Common myeloid progenitor, CD34-positive (primary cell): Measurements from ENCODE around the gene IDH3G.

Experiments
- CTCF ChIA-PET: fragments of 350-600 bp; sonication (Branson Sonifier 250); formaldehyde crosslinking; loops from one replicate; lab custom pipeline; 2021; ENCODE audit warnings: antibody characterized with exemption; lab: Charles Lee
- POLR2A ChIA-PET: fragments of 350-600 bp; sonication (Branson Sonifier 250); formaldehyde crosslinking; loops from one replicate; lab custom pipeline; 2021; ENCODE audit warnings: antibody characterized with exemption; lab: Charles Lee
- DNase-seq, 3 donors: peaks; one replicate each; pipeline versions ENCODE4 v3.0.0 to v3.0.0-alpha.2; 2013
- H3K27ac ChIP-seq, 2 experiments: 1 replicate in 1 of 2; 2 replicates in 1 of 2; pipeline ENCODE4 v1.7.0; 2013; ENCODE audit warnings: inconsistent platforms in 2 of 2, low read length in 2 of 2, mild to moderate bottlenecking in 2 of 2, low read depth in 1 of 2, moderate library complexity in 1 of 2; ENCODE audit not compliant: severe bottlenecking in 2 of 2, insufficient read depth in 1 of 2, poor library complexity in 1 of 2
- H3K27me3 ChIP-seq, 5 experiments: replicated peaks in 2 of 5; 1 replicate in 3 of 5; 2 replicates in 2 of 5; pipeline versions ENCODE4 v1.6.1 to v1.7.0; 2013; ENCODE audit warnings: low read length in 4 of 5, mild to moderate bottlenecking in 2 of 5, moderate library complexity in 2 of 5, inconsistent platforms in 1 of 5; ENCODE audit not compliant: insufficient read depth in 5 of 5, control insufficient read depth in 4 of 5
- H3K36me3 ChIP-seq, 4 experiments: 1 replicate in 2 of 4; 2 replicates in 2 of 4; pipeline versions ENCODE4 v1.6.1 to v1.7.0; 2013; ENCODE audit warnings: low read length in 3 of 4, control low read depth in 1 of 4, mild to moderate bottlenecking in 1 of 4; ENCODE audit not compliant: control insufficient read depth in 4 of 4, insufficient read depth in 4 of 4
- H3K4me1 ChIP-seq, 4 experiments: 1 replicate in 3 of 4; 2 replicates in 1 of 4; pipeline versions ENCODE4 v1.6.1 to v1.7.1; 2013; ENCODE audit warnings: low read length in 3 of 4, mild to moderate bottlenecking in 3 of 4, control low read depth in 1 of 4, inconsistent platforms in 1 of 4, moderate library complexity in 1 of 4; ENCODE audit not compliant: control insufficient read depth in 4 of 4, insufficient read depth in 4 of 4; ENCODE audit errors: control extremely low read depth in 1 of 4
- H3K4me3 ChIP-seq, 7 experiments: 1 replicate in 4 of 7; 2 replicates in 3 of 7; pipeline versions ENCODE4 v1.5.1 to v1.7.0; 2013; ENCODE audit warnings: mild to moderate bottlenecking in 7 of 7, low read length in 6 of 7, moderate library complexity in 6 of 7, inconsistent platforms in 2 of 7, low read depth in 2 of 7, control low read depth in 1 of 7; ENCODE audit not compliant: insufficient read depth in 4 of 7, control insufficient read depth in 1 of 7; ENCODE audit errors: extremely low read depth in 1 of 7
- H3K9me3 ChIP-seq, 5 experiments: 1 replicate in 4 of 5; 2 replicates in 1 of 5; pipeline versions ENCODE4 v1.6.1 to v1.7.1; 2013; ENCODE audit warnings: low read length in 4 of 5, mild to moderate bottlenecking in 2 of 5, inconsistent platforms in 1 of 5, low read depth in 1 of 5, moderate library complexity in 1 of 5; ENCODE audit not compliant: control insufficient read depth in 4 of 5, insufficient read depth in 2 of 5; ENCODE audit errors: control extremely low read depth in 1 of 5
- whole genome bisulfite sequencing: methylation state at CpG from one replicate; pipeline ENCODE4 v1.1.5; 2013; ENCODE audit not compliant: insufficient coverage; 5-methylcytosine and 5-hydroxymethylcytosine counted together

IDH3G gene

DNA sequence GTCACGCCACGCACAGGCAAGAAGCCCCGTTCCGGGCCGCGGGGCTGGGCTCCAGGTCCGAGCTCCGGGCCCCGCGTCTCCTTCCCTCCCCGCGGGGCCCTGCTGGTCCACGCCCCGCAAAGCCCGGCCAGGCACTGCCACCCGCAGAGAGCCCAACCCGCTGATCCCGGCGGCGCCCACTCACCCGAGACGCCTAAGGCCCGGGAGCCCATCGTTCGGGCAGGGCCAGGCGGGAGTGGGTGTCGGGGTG, 35.3 kb upstream of the IDH3G start:
- H3K4me1 ChIP-seq: peaks cover 0 to 22% (median 12%) of the 10 kb centered on the region in 4 experiments
- peaks cover 0 to 26% (median 0%) of the 10 kb centered on the region in 5 experiments for H3K9me3 ChIP-seq
- H3K27me3 ChIP-seq: peaks cover 0 to 82% (median 21%) of the 10 kb centered on the region in 5 experiments
- H3K27ac ChIP-seq: no peak overlapping the region
- POLR2A ChIA-PET: interaction anchor here (0.5 kb wide), 1 partner anchor 145 kb away, joined by 4 read pairs; no protein-coding TSS in a partner anchor
- WGBS: 24% methylated on average over 24 of the region's 27 CpGs
- no peak for DNase-seq
- CTCF ChIA-PET: no interaction called here
- H3K4me3 ChIP-seq: no peak overlapping the region
- H3K36me3 ChIP-seq: no peaks in the 10 kb centered on the region

DNA sequence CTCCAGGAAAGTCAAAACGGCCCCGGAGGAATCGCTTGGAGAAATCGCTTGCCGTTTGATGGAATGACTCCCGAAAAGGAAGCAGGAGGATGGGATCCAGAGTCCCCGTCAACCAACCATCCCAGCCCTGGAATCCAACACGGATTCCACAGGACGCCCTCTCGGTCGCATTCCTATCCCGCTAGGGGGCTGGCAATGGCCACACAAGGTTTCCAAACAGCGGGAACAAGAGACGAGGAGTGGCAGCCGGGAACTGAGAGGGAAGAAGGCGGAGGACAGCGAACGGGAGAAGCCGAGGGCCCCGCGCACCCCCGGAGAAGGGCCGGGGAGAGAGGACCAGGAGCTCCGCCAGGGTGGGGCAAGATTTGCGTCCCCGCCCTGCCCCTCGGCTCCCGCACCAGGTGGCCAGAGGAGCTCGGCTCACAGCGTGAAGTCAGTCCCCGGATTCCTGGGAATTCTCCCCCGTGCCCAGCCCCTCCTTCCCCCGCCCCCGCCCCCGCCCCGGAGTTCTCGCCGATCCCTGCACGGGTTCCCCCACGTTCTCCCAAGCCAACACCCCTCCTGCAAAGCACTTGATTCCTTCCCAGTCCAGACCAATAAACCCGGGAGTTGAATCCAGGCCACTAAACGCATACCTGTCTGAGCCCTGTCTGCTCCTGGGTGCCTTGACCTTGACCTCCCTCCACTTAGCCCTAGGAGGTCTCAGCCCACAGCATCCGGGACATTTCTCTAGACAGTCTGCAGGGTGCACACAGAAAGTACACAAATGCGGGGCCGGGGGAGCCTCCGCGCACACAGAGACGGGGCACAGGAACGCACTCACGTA, 34.8 kb upstream of the IDH3G start:
- WGBS: 22% methylated on average over 33 of the region's 50 CpGs
- peaks cover 0 to 84% (median 21%) of the 10 kb centered on the region in 5 experiments for H3K27me3 ChIP-seq
- H3K4me1 ChIP-seq: peaks cover 0 to 22% (median 13%) of the 10 kb centered on the region in 4 experiments
- H3K4me3 ChIP-seq: no peak overlapping the region
- ChIA-PET POLR2A (interaction anchor here (0.5 kb wide), 1 partner anchor 144 kb away, joined by 4 read pairs; no protein-coding TSS in a partner anchor), CTCF (no interaction called here)
- no peak overlapping the region for H3K27ac ChIP-seq
- H3K36me3 ChIP-seq: no peaks in the 10 kb centered on the region
- no peak for DNase-seq
- H3K9me3 ChIP-seq: peaks cover 0 to 26% (median 0%) of the 10 kb centered on the region in 5 experiments

DNA sequence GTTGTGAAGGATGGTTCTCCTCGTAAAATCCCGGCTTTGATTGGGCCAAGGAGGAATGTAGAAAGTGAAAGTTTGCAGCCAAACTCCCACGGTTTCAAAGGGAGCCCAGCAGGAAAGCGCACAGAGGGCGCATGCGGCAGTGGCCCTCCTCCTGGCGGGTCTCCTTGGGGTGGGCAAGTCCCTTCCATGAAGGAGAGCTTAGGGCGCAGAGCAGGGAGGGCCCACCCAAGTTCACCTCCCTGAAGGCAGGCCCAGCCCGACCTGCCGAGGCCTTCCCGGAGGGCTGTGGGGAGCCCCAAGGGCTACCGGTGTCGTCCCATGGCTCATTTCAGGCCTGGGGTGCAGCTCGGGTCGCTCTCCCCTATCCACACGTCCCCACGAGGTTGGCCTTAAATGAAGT, 34.1 kb upstream of the IDH3G start:
- WGBS: 40% methylated on average over 16 of the region's 17 CpGs
- CTCF ChIA-PET: no interaction called here
- no peaks in the 10 kb centered on the region for H3K36me3 ChIP-seq
- H3K27ac ChIP-seq: no peak overlapping the region
- POLR2A ChIA-PET: no interaction called here
- H3K27me3 ChIP-seq: peaks cover 0 to 83% (median 21%) of the 10 kb centered on the region in 5 experiments
- H3K9me3 ChIP-seq: peaks cover 0 to 25% (median 0%) of the 10 kb centered on the region in 5 experiments
- peaks cover 0 to 22% (median 14%) of the 10 kb centered on the region in 4 experiments for H3K4me1 ChIP-seq
- H3K4me3 ChIP-seq: no peak overlapping the region
- DNase-seq: no peak

DNA sequence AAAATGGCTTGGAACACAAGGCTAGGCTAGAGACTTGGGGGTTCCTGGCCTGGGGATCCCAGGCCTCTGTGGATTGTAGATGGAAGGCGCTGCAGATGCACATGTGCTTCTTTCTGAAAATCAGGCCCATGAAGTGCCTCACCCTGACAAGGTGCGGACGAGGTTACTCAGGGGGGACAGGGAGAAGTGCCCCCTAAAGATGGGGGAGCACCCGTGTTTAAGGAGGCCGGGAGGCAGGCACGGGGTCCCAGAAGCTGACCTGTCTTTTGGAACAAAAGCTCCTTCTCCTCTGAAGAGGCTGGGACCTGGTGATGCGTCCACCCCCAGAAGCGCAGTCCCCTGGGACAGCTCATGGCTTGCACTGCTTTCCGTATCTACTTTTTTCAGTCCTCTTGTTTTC, 33.7 kb upstream of the IDH3G start:
- POLR2A ChIA-PET: no interaction called here
- H3K36me3 ChIP-seq: no peaks in the 10 kb centered on the region
- no peak overlapping the region for H3K27ac ChIP-seq
- no peak for DNase-seq
- peaks cover 0 to 22% (median 14%) of the 10 kb centered on the region in 4 experiments for H3K4me1 ChIP-seq
- WGBS: 87% methylated on average over 9 of the region's 9 CpGs
- CTCF ChIA-PET: no interaction called here
- H3K9me3 ChIP-seq: peaks cover 0 to 24% (median 0%) of the 10 kb centered on the region in 5 experiments
- peaks cover 0 to 79% (median 21%) of the 10 kb centered on the region in 5 experiments for H3K27me3 ChIP-seq
- no peak overlapping the region for H3K4me3 ChIP-seq

DNA sequence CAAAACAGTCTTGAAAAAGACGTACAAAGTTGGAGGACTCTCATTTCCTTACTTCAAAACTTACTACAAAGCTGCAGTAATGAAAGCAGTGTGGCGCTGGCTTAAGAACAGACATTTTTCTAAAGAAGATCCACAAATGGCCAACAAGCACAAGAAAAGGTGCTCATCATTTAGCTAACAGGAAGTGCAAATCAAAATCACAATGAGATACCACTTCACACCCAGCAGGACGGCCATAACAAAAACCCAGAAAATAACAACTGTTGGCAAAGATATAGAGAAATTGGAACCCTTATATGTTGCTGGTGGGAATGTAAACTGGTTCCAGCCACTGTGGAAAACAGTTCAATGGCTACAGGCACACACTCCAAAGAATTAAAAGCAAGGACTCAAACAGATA, 32.8 kb upstream of the IDH3G start:
- no CpG with 5 or more reads among the region's 3 CpGs for WGBS
- DNase-seq: no peak
- H3K36me3 ChIP-seq: no peaks in the 10 kb centered on the region
- peaks cover 0 to 70% (median 17%) of the 10 kb centered on the region in 5 experiments for H3K27me3 ChIP-seq
- H3K4me3 ChIP-seq: no peak overlapping the region
- peaks cover 0 to 17% (median 0%) of the 10 kb centered on the region in 5 experiments for H3K9me3 ChIP-seq
- ChIA-PET POLR2A (no interaction called here), CTCF (no interaction called here)
- H3K4me1 ChIP-seq: peaks cover 0 to 26% (median 15%) of the 10 kb centered on the region in 4 experiments
- H3K27ac ChIP-seq: no peak overlapping the region

DNA sequence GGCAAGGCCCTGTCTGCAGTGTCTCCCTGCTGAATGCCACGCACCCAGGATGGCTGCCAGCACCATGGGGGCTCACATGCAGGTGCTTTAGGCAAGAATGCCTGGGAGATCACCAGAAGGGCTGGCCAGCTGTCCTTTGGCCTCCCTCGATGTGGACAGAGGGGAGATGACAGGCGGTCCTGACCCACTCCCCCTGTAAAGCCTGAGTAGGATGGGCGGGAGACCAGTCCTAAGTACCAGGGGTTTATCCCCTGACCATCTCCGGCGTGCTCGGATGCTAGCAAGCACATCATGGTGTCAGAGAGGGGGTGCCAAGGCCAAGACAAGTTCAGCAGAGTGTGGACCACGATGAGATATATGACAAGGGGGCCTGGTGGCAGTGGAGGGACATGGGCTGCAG, 30.9 kb upstream of the IDH3G start:
- Histone ChIP-seq H3K4me1 (peaks cover 0 to 36% (median 19%) of the 10 kb centered on the region in 4 experiments), H3K27me3 (peaks cover 0 to 63% (median 13%) of the 10 kb centered on the region in 5 experiments), H3K9me3 (peaks cover 0 to 10% (median 0%) of the 10 kb centered on the region in 5 experiments), H3K4me3 (no peak overlapping the region), H3K36me3 (no peaks in the 10 kb centered on the region), H3K27ac (no peak overlapping the region)
- WGBS: 79% methylated on average over 7 of the region's 8 CpGs
- CTCF ChIA-PET: no interaction called here
- DNase-seq: no peak
- POLR2A ChIA-PET: no interaction called here

DNA sequence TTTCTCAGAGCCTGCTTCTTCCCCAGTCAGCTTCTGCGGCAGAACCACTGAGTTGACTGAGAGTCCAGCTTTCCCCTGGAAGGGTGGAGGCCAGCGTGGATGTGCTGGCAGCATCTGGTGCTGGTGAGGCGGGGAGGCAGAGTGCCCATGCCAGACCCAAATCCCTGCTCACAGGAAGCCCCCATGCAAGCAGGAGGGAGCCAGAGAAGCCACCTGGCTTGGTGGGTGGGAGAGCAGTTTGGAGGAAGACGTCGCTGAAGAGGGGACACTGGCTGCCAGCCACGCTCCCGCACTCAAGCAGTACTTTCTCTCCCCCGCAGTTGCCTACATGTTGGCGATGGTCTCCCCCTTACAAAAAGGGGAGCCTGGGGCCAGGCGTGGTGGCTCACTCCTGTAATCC, 30.2 kb upstream of the IDH3G start:
- ChIA-PET POLR2A (no interaction called here), CTCF (no interaction called here)
- no peak for DNase-seq
- no peak overlapping the region for H3K27ac ChIP-seq
- peaks cover 0 to 3% (median 0%) of the 10 kb centered on the region in 5 experiments for H3K9me3 ChIP-seq
- H3K36me3 ChIP-seq: no peaks in the 10 kb centered on the region
- H3K27me3 ChIP-seq: peaks cover 0 to 62% (median 13%) of the 10 kb centered on the region in 5 experiments
- peaks cover 0 to 36% (median 18%) of the 10 kb centered on the region in 4 experiments for H3K4me1 ChIP-seq
- H3K4me3 ChIP-seq: no peak overlapping the region
- 92% methylated on average over 8 of the region's 10 CpGs for WGBS
